Vagina (tissue), 2 donors: Measurements from ENCODE around the gene S100P.
"Not testable (repeated sequence)": the region's sequence is repeated elsewhere in the genome, so short reads cannot be mapped to it uniquely, and the experiment has no call there.

Source experiments
- POLR2A ChIP-seq, 2 donors: fragments of 450-650 bp; IDR thresholded peaks; one replicate each; pipeline ENCODE4 v1.6.1; 2017; ENCODE audit warnings: antibody characterized with exemption in 2 of 2, mild to moderate bottlenecking in 2 of 2, moderate library complexity in 2 of 2
- TF ChIP-seq, protein P1 (sequence below), 3 experiments: fragments of 450-650 bp in 2 of 3; fragments of 200-600 bp in 1 of 3; sonication (generic) in 1 of 3; IDR thresholded peaks; one replicate each; pipeline ENCODE4 v1.5.1; 2017 to 2019; ENCODE audit warnings: antibody characterized with exemption in 3 of 3, mild to moderate bottlenecking in 2 of 3, moderate library complexity in 2 of 3

DNA sequence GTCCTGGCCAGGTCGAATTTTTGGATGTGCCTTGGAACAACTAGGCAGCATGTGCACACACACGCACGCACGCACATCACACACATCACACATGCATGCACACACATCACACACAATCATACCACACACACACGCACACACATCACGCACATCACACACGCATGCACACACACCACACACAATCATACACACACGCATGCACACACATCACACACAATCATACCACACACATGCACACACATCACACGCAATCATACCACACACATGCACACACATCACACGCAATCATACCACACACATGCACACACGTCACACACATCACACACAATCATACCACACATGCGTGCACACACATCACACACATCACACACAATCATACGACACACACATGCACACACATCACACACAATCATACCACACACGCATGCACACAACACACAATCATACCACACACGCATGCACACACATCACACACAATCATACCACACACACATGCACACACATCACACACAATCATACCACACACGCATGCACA is 31.8 kb downstream of the S100P start:
- TF ChIP-seq, protein P1, sequence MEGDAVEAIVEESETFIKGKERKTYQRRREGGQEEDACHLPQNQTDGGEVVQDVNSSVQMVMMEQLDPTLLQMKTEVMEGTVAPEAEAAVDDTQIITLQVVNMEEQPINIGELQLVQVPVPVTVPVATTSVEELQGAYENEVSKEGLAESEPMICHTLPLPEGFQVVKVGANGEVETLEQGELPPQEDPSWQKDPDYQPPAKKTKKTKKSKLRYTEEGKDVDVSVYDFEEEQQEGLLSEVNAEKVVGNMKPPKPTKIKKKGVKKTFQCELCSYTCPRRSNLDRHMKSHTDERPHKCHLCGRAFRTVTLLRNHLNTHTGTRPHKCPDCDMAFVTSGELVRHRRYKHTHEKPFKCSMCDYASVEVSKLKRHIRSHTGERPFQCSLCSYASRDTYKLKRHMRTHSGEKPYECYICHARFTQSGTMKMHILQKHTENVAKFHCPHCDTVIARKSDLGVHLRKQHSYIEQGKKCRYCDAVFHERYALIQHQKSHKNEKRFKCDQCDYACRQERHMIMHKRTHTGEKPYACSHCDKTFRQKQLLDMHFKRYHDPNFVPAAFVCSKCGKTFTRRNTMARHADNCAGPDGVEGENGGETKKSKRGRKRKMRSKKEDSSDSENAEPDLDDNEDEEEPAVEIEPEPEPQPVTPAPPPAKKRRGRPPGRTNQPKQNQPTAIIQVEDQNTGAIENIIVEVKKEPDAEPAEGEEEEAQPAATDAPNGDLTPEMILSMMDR (IDR thresholded peaks at IDR 0.05): not testable (repeated sequence)
- not testable (repeated sequence) for TF ChIP-seq POLR2A (IDR thresholded peaks at IDR 0.05)
